Measurements from ENCODE around the gene TNRC6C. TPM values are rescaled to one million over a fixed set of nuclear protein-coding genes. Genes with fewer than 3 reads are reported as not detected.

The TNRC6C gene
- total and polyA plus RNA-seq, 9 of the 15 experiments (the other 6 are each of a cell fraction or from before 2014, with no cell fraction given) = 0.20 to 4.9 (median 2.3) TPM

- TF ChIP-seq FOXO4 (CRISPR knock-in tag; IDR thresholded peaks at IDR 0.05) = no peak
- TF ChIP-seq POLR2H (tag; IDR thresholded peaks at IDR 0.05; ENCODE audit: low read depth) = no peak
- no peak for TF ChIP-seq ZNF584 (CRISPR knock-in tag; IDR thresholded peaks at IDR 0.05; ENCODE audit: low read depth)
- TF ChIP-seq FOXJ2 (tag; IDR thresholded peaks at IDR 0.05) = no peak
- TF ChIP-seq LCOR (CRISPR knock-in tag; IDR thresholded peaks at IDR 0.05) = no peak
- no peak for TF ChIP-seq RNF2 (IDR thresholded peaks at IDR 0.05)
- no peak for TF ChIP-seq ZNF445 (CRISPR knock-in tag; IDR thresholded peaks at IDR 0.05; ENCODE audit: low read depth)
- TF ChIP-seq BHLHE40 (IDR thresholded peaks at IDR 0.05; ENCODE audit: low read length) = no peak
- TF ChIP-seq ZNF696 (CRISPR knock-in tag; conservative IDR thresholded peaks at IDR 0.05) = no peak
- TF ChIP-seq ILF3 (IDR thresholded peaks at IDR 0.05; ENCODE audit: borderline replicate concordance) = no peak
- TF ChIP-seq ZNF518B (CRISPR knock-in tag; IDR thresholded peaks at IDR 0.05) = no peak
- no peak for TF ChIP-seq CC2D1A (IDR thresholded peaks at IDR 0.05)
- no peak for TF ChIP-seq RREB1 (CRISPR knock-in tag; IDR thresholded peaks at IDR 0.05)
- no peak for TF ChIP-seq KDM5B (IDR thresholded peaks at IDR 0.05; ENCODE audit: insufficient replicate concordance, low read depth, low read length)
Measured at GRCh38 chr17:78133971-78134898, 175.7 kb downstream of the TNRC6C start (continued).
